Measurements from ENCODE around the gene GPBP1. TPM values are rescaled to one million over a fixed set of nuclear protein-coding genes. Genes with fewer than 3 reads are reported as not detected.

Gene GPBP1
- total RNA-seq, 2 donors from 2014 or later, result 40.2 to 93.0 TPM

- H3K4me3 ChIP-seq, result no peak overlapping the region
- peaks cover 0 to 13% of the 10 kb centered on the region in 2 donors for H3K4me1 ChIP-seq (ENCODE audit: control insufficient read depth in 1 of 2, low read depth in 2 of 2)
- TF ChIP-seq CTCF (IDR thresholded peaks at IDR 0.05), result no peak
- no peaks in the 10 kb centered on the region for H3K27me3 ChIP-seq (replicated peaks; ENCODE audit: insufficient read depth)
- no peak overlapping the region for H3K27ac ChIP-seq
- no peaks in the 10 kb centered on the region for H3K36me3 ChIP-seq
- no peak for DNase-seq (ENCODE audit: low spot score)
- no peak for ATAC-seq (ENCODE audit: insufficient number of reproducible peaks, low FRiP score, low read depth)
- H3K9me3 ChIP-seq, result no peaks in the 10 kb centered on the region
Observed at GRCh38 chr5:57311921-57312735, 138.3 kb downstream of the GPBP1 start.

GRCh38 chr5:57313716-57314115 lies 139.9 kb downstream of the GPBP1 start:
- H3K36me3 ChIP-seq, result no peaks in the 10 kb centered on the region
- H3K9me3 ChIP-seq, result no peaks in the 10 kb centered on the region
- no peak overlapping the region for H3K4me3 ChIP-seq
- no peak for TF ChIP-seq CTCF (IDR thresholded peaks at IDR 0.05)
- H3K27ac ChIP-seq, result no peak overlapping the region
- no peak for DNase-seq (ENCODE audit: low spot score)
- H3K4me1 ChIP-seq (ENCODE audit: control insufficient read depth in 1 of 2, low read depth in 2 of 2), result peaks cover 0 to 13% of the 10 kb centered on the region in 2 donors
- no peak for ATAC-seq (ENCODE audit: insufficient number of reproducible peaks, low FRiP score, low read depth)
- no peaks in the 10 kb centered on the region for H3K27me3 ChIP-seq (replicated peaks; ENCODE audit: insufficient read depth)

Other genes with a start within 250 kb of the GPBP1 start
- gene MIER3, start 221.9 kb upstream of the GPBP1 start, total RNA-seq, result 10 to 100 TPM; 15.4 to 39.4 TPM

All from thoracic aorta (tissue), 2 donors.